Measurements from ENCODE around the gene TSSK3. TPM values are rescaled to one million over a fixed set of nuclear protein-coding genes. Genes with fewer than 3 reads are reported as not detected.

The TSSK3 gene
- total and polyA plus RNA-seq, 8 donors = 0.43 to 0.92 TPM; not detected in 6

DNA sequence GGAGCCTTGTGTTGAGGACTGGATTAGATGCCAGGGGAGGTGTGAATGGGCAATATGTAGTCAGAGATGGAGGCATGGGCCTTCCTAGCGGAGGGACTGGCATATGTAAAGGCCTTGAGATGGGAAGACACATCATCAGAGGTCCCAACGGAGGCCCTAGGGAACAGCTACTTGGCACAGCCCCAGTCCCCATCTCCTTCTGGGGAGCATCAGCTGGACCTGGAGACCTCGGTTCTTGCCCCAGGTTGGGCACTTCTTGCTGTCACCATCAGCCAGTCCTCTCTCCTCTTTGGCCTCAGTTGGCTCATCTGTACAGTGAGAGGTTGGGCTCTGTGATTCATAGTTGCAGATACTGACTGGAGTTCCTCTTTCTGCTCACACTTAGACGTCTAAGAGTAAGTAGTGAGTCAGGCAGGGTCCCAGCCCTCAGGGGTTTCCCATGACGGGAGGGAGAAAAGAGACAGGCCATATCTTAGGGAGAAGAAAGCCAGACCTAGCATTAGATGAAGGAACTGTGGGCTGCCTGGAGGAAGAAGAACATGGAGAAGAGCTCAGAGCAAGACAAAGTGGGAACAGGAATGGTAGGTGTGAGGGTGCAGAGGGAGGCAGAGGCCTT, 22.9 kb upstream of the TSSK3 start:
- Histone ChIP-seq H3K4me1 (peaks cover 25 to 67% (median 41%) of the 10 kb centered on the region in 4 donors), H3K27ac (no peak overlapping the region), H3K4me3 (no peak overlapping the region), H3K9me3 (no peaks in the 10 kb centered on the region), H3K36me3 (no peaks in the 10 kb centered on the region), H3K27me3 (peaks cover 0 to 3% (median 0%) of the 10 kb centered on the region in 3 donors)
- 68 to 83% (median 75%) methylated on average over 5 of the region's 5 CpGs for WGBS, 5 donors
- no peak for DNase-seq
- TF ChIP-seq EP300 (IDR thresholded peaks at IDR 0.05) = no peak
- TF ChIP-seq, protein P1, sequence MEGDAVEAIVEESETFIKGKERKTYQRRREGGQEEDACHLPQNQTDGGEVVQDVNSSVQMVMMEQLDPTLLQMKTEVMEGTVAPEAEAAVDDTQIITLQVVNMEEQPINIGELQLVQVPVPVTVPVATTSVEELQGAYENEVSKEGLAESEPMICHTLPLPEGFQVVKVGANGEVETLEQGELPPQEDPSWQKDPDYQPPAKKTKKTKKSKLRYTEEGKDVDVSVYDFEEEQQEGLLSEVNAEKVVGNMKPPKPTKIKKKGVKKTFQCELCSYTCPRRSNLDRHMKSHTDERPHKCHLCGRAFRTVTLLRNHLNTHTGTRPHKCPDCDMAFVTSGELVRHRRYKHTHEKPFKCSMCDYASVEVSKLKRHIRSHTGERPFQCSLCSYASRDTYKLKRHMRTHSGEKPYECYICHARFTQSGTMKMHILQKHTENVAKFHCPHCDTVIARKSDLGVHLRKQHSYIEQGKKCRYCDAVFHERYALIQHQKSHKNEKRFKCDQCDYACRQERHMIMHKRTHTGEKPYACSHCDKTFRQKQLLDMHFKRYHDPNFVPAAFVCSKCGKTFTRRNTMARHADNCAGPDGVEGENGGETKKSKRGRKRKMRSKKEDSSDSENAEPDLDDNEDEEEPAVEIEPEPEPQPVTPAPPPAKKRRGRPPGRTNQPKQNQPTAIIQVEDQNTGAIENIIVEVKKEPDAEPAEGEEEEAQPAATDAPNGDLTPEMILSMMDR (IDR thresholded peaks at IDR 0.05) = no peak
- intact Hi-C loops (cut with DNase I; ENCODE audit: low total_unique reads) = no loop called here

DNA sequence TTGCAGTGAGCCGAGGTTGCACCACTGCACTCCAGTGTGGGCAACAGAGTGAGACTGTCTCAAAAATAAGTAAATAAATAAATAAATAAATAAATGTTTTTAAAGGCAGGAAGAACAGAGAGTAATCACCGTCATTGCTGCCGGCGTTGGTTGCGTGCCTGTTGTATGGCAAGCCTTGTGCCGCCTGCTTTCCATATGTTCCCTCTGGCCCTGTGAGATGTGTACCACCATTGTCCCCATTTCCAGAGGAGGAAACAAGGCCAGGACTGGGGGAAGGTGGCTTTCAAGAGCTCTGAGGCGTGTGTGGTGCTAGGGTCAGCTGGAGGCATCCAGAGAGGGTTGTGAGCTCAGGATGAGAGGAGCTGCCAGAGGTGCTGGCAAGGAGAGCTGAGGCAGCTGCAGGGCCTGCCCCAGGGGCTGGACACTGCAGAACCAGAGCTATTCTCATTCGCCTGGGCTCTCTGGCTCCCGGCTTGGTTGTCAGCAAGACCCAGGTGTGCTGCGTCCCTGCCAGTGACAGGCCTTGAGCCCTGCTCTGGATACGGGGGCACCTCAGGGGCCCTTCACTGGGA, 21.1 kb upstream of the TSSK3 start:
- intact Hi-C loops (cut with DNase I; ENCODE audit: low total_unique reads) = no loop called here
- Histone ChIP-seq H3K27ac (peak overlapping the region in 2 of 5 donors; percentile 50 to 59), H3K9me3 (no peaks in the 10 kb centered on the region), H3K36me3 (no peaks in the 10 kb centered on the region), H3K4me3 (no peak overlapping the region), H3K4me1 (peaks cover 19 to 66% (median 36%) of the 10 kb centered on the region in 4 donors), H3K27me3 (no peaks in the 10 kb centered on the region)
- peak in 1 of 2 donors; percentile 11 for DNase-seq
- no peak for TF ChIP-seq POLR2AphosphoS5 (IDR thresholded peaks at IDR 0.05)
- TF ChIP-seq, protein P1 (IDR thresholded peaks at IDR 0.05) = no peak
- no peak for TF ChIP-seq EP300 (IDR thresholded peaks at IDR 0.05)
- TF ChIP-seq POLR2A (IDR thresholded peaks at IDR 0.05) = no peak
- 88 to 97% (median 92%) methylated on average over 11 of the region's 11 CpGs for WGBS, 5 donors

DNA sequence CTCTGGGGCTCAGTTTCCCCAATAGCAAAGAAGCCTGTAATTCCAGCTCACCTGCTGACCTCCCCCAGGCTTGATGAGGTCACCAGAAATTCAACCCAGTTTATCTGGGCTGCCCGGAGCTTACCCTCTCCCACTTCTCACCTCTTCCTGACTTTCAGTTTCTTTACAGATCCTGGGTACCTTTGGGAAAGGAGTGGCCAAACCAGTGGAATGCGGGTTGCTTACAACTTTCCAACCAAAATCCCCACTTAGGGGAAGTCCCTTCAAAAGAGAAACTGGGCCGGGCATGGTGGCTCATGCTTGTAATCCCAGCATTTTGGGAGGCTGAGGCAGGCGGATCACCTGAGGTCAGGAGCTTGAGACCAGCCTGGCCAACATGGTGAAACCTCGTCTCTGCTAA, 20.4 kb upstream of the TSSK3 start:
- WGBS, 5 donors = 38 to 61% (median 45%) methylated on average over 5 of the region's 5 CpGs
- intact Hi-C loops (cut with DNase I; ENCODE audit: low total_unique reads) = no loop called here
- Histone ChIP-seq H3K9me3 (no peaks in the 10 kb centered on the region), H3K27me3 (no peaks in the 10 kb centered on the region), H3K4me1 (peaks cover 14 to 59% (median 29%) of the 10 kb centered on the region in 4 donors), H3K36me3 (no peaks in the 10 kb centered on the region), H3K4me3 (no peak overlapping the region), H3K27ac (peak overlapping the region in 2 of 5 donors; percentile 50 to 59)
- peak in 1 of 2 donors; percentile 66 for DNase-seq
- TF ChIP-seq POLR2A (IDR thresholded peaks at IDR 0.05) (no peak), EP300 (IDR thresholded peaks at IDR 0.05) (no peak), POLR2AphosphoS5 (IDR thresholded peaks at IDR 0.05) (no peak)
- TF ChIP-seq, protein P1 (IDR thresholded peaks at IDR 0.05) = no peak

DNA sequence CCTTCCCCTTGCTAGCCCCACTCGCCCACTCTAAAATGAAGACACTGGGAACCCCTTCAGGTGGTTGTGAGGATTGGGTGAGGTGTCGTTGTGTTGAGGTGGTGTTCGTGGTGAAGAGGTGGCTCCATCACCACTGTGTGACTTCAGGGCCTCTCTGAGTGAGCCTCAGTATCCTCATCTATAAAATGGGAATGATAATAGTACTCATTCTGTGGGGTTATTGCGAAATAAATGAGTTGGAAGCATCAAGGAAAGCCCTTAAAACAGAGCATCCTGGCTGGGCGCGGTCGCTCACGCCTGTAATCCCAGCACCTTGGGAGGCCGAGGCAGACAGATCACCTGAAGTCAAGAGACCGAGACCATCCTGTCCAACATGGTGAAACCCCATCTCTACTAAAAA, 19.6 kb upstream of the TSSK3 start:
- no peaks in the 10 kb centered on the region for H3K36me3 ChIP-seq
- 90 to 94% (median 92%) methylated on average over 10 of the region's 10 CpGs for WGBS, 5 donors
- H3K4me1 ChIP-seq = peaks cover 9 to 52% (median 22%) of the 10 kb centered on the region in 4 donors
- intact Hi-C loops (cut with DNase I; ENCODE audit: low total_unique reads) = no loop called here
- H3K27me3 ChIP-seq = no peaks in the 10 kb centered on the region
- no peak for DNase-seq
- no peak overlapping the region for H3K4me3 ChIP-seq
- TF ChIP-seq POLR2AphosphoS5 (IDR thresholded peaks at IDR 0.05) = no peak
- peak overlapping the region in 1 of 5 donors; percentile 50 for H3K27ac ChIP-seq
- H3K9me3 ChIP-seq = no peaks in the 10 kb centered on the region

DNA sequence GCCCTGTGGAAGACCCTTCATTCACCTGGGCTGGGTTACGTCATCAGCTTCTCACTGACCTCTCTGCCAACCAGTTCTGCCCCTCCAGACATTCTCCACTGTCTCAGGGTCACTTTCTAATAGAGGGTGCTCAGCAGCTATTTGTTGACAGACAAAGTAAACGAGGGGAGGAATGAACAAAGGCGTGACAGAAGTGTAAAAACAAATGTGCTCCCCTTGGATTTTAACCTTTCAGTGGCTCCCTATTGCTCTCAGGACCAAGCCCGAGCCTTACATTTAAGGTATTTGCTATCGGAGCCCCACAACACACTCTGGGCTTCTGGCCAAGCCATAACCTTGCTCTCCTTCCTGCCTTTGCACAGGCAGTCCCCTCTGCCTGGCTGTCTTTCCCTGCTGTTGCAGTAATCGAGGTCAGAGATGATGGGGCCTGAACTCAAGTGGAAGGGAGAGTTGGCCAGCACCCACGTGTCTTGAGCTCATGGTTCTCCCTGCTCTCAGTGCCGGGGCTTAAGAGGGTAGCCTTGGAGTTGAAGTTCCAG, 17.0 kb upstream of the TSSK3 start:
- Histone ChIP-seq H3K27ac (peak overlapping the region in 2 of 5 donors; percentile 35 to 42), H3K4me3 (no peak overlapping the region), H3K4me1 (peaks cover 10 to 49% (median 23%) of the 10 kb centered on the region in 4 donors), H3K9me3 (no peaks in the 10 kb centered on the region), H3K27me3 (no peaks in the 10 kb centered on the region), H3K36me3 (no peaks in the 10 kb centered on the region)
- intact Hi-C loops (cut with DNase I; ENCODE audit: low total_unique reads) = no loop called here
- TF ChIP-seq POLR2AphosphoS5 (IDR thresholded peaks at IDR 0.05) (no peak), EP300 (IDR thresholded peaks at IDR 0.05) (no peak), POLR2A (IDR thresholded peaks at IDR 0.05) (no peak)
- TF ChIP-seq, protein P1 (IDR thresholded peaks at IDR 0.05) = no peak
- WGBS, 5 donors = 18 to 21% (median 18%) methylated on average over 8 of the region's 8 CpGs
- peak; percentile 52 to 83 for DNase-seq
